ENCODE measurements around the gene SMIM32.

- TF ChIP-seq POLR2A (IDR thresholded peaks at IDR 0.05): no peak
- TF ChIP-seq, protein P1, sequence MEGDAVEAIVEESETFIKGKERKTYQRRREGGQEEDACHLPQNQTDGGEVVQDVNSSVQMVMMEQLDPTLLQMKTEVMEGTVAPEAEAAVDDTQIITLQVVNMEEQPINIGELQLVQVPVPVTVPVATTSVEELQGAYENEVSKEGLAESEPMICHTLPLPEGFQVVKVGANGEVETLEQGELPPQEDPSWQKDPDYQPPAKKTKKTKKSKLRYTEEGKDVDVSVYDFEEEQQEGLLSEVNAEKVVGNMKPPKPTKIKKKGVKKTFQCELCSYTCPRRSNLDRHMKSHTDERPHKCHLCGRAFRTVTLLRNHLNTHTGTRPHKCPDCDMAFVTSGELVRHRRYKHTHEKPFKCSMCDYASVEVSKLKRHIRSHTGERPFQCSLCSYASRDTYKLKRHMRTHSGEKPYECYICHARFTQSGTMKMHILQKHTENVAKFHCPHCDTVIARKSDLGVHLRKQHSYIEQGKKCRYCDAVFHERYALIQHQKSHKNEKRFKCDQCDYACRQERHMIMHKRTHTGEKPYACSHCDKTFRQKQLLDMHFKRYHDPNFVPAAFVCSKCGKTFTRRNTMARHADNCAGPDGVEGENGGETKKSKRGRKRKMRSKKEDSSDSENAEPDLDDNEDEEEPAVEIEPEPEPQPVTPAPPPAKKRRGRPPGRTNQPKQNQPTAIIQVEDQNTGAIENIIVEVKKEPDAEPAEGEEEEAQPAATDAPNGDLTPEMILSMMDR (IDR thresholded peaks at IDR 0.05 in 8 of 11, conservative IDR thresholded peaks at IDR 0.05 in 3 of 11): no peak
Measured at GRCh38 chr5:136242136-136242535, 49.2 kb upstream of the SMIM32 start.

All from spleen (tissue), 7 donors.